Stimulated activated CD4-positive, alpha-beta T cell treated with anti-CD3 and anti-CD28 coated beads, Interleukin-1b, Interleukin-23, amount 100 ng/mL, for 4 hours (primary cell): ENCODE data around the gene MAGI3.

Experiments used
- DNase-seq, 2 donors: peaks; one replicate each; pipeline ENCODE4 v3.0.0-alpha.2; 2020; ENCODE audit warnings: low read depth in 2 of 2

The MAGI3 gene

GRCh38 chr1:113389953-113390834 is at the start of gene MAGI3:
MAGI3 (plus strand) TSS chr1:113390515; CDS start chr1:113391034, 519 bp downstream.
- peak; percentile 87 to 95 for DNase-seq

GRCh38 chr1:113353580-113353979 is 36.7 kb upstream of the MAGI3 start:
- DNase-seq, result no peak

GRCh38 chr1:113363935-113364334 is 26.4 kb upstream of the MAGI3 start:
- DNase-seq, result no peak

- no peak for DNase-seq
These were observed 21.3 kb upstream of the MAGI3 start for GRCh38 chr1:113369040-113369439.

GRCh38 chr1:113369699-113370098 is 20.6 kb upstream of the MAGI3 start:
- DNase-seq, result no peak

GRCh38 chr1:113370868-113371267 is 19.4 kb upstream of the MAGI3 start:
- no peak for DNase-seq

- no peak for DNase-seq
These were observed 17.8 kb upstream of the MAGI3 start for GRCh38 chr1:113372546-113372945.

GRCh38 chr1:113373644-113374043 is 16.7 kb upstream of the MAGI3 start:
- DNase-seq, result no peak

- no peak for DNase-seq
These were observed 14.4 kb upstream of the MAGI3 start for GRCh38 chr1:113375878-113376277.

GRCh38 chr1:113380075-113380474 is 10.2 kb upstream of the MAGI3 start:
- DNase-seq, result no peak

GRCh38 chr1:113388017-113388620 is 2.2 kb upstream of the MAGI3 start:
- no peak for DNase-seq

- no peak for DNase-seq
These were observed 1.5 kb upstream of the MAGI3 start for GRCh38 chr1:113388621-113389358.

GRCh38 chr1:113389359-113389952 is 859 bp upstream of the MAGI3 start:
- DNase-seq, result no peak

GRCh38 chr1:113390871-113391648 is 745 bp downstream of the MAGI3 start:
- DNase-seq, result peak; percentile 29 to 30

GRCh38 chr1:113391649-113392271 is 1.4 kb downstream of the MAGI3 start:
- DNase-seq, result no peak

- no peak for DNase-seq
These were observed 2.3 kb downstream of the MAGI3 start for GRCh38 chr1:113392541-113393128.

GRCh38 chr1:113394043-113394862 is 3.9 kb downstream of the MAGI3 start:
- no peak for DNase-seq

GRCh38 chr1:113394863-113395259 is 4.5 kb downstream of the MAGI3 start:
- no peak for DNase-seq

GRCh38 chr1:113396102-113396501 is 5.8 kb downstream of the MAGI3 start:
- no peak for DNase-seq

- DNase-seq, result no peak
These were observed 6.3 kb downstream of the MAGI3 start for GRCh38 chr1:113396585-113396984.
